Measurements from ENCODE around the gene PLEKHJ1.
A peak's percentile ranks its signal among the peaks of the same experiment; 100 is the strongest.

The PLEKHJ1 gene

DNA sequence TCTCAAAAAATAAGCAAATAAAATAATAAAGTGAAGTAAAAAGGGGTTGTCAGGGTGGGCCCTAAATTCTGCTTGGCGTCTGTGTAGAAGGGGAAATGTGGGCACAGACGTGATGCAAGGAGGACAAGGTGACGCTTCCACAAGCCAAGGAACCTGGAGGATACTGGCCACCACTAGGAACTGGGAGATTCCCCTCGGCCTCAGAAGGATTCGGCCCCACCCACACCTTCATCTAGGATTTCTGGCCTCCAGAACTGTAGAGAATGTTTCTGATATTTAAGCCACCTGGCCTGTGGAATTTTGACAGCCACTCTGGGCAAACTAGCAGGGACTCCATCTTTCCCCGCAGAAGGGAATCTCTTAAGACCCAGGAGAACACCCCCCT is 1.1 kb downstream of the PLEKHJ1 start:
- DNase-seq = no peak

DNA sequence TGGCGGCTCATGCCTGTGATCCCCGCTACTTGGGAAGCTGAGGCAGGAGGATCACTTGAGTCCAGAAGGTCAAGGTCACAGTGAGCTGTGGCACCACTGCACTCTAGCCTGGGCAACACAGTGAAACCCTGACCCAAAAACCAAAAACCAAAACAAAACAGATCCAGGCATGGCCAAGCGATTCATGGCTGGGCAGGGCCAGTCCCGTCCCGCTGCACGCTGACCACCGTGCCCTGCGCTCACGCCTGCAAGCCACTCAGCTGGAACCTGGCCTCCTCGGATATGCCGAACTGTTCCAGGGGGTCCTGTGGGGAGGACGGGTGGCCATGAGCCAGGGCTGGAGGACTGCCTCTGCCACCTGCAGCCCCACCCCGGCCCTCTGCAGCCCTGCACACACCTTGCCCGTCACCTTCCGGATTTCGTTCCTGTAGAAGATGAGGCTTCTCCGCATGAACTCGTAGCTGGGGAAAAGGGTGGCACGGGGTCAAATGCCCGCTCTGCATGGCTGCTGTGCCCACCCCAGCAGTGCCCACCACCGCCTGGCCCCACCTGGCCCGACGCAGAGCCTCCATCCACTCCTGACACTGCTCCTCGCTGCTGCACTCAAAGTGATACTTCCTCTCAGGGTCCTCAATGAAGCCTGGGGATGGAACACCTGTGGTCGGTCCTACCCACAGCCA is 2.4 kb downstream of the PLEKHJ1 start:
- no peak for DNase-seq

DNA sequence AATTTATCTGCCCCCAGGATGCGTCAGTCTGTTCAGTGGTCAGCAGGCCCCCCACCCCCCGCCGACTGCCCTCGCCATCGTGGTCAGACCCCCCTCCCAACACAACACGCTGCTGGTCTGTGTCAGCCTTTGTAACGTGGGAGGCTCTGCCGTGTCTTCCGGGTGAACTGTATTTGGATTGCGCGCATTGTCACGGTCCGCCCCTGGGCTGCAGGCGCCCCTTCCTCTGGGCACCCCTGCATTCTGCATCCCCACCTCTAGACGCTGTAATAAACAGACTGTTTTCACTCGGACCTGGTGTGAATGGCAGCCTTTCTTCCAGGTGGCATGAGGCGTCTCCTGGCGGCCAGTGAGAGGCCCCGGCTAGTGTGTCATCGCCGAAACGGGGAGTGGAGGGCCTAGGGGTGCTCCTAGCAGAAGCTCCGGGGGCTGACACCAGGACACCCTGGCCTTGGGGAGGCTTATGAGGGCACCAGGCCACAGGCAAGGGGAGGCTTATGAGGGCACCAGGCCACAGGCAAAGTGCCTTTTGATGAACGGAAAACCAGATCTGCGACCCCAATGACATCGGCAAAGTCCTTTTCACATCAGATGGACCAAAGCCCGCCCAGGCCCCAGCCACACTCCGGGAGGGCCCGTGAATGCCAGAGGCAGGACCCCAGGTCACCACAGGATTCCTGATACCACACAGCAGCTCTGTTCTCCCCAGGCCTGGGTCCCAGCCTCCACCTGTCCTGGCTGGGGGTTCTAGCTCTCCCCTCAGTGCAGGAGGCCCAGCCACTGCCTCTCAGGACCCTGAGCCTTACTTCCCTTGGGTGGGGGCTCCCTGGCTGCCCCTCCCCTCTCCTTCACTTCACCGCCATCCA is 3.6 kb downstream of the PLEKHJ1 start:
- no peak for DNase-seq

DNA sequence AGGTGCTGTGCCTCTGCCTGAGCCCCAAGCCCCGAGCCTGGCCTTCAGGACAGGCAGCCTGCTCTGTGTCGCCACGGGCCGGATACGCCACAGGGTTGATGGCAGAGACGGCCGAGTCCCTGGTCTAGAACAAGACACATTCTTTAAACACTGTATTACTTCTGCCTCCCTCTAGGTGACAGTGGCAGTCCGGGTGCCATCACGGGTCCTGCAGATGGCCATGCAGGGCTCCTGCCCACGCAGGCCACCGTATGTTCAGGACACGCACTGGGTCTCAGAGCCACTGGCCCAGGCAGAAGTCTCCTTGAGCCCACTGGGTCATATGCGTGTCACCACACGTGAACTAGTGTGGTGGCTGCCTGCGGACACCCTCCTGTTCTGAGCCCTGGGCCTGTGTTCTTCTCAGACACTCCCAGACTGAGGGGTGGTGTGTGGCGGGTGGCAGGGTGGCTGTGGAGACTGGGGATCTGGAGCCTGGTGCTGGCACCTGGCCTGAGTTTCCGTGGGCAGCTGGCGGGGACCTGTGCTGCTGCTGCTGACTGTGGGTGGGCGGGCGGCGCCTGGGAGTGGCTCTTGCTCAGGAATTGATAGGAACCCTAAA is 4.4 kb downstream of the PLEKHJ1 start:
- peak; percentile 14 for DNase-seq

DNA sequence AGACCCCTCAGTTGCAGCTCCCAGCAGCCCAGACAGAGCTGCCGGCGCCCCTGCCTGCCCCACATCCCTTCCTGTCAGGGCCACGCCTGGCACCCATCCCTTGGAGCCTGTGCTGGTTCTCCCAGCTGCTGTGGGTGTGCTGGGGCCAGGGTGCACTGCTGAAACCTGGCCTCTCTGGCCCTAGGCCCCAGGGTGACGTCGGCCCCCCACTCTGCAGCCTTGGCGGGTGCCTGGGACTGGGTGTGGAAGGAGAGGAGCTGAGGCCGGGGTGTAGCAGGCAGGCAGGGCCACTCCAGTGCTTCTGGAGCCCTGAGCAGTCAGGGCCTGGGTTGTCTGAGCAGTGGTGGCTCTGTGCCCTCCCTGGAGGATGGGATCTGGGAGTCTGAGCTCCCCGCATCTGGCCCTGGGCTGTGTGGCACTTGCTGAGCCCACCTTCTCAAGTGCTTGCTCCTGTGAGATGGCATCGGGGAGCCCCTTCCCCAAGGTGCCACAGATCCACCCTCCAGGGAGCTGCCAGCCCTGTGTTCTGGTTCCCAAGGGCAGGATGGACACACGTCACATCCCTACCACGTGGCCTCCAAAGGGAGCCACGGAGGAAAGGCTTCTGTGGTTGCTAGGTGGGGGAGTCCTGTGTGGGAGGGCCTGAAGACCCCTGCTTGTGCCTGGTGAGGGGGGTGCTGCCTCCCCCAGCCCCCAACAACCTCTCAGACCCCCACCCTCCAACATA is 5.2 kb downstream of the PLEKHJ1 start:
- DNase-seq = no peak

DNA sequence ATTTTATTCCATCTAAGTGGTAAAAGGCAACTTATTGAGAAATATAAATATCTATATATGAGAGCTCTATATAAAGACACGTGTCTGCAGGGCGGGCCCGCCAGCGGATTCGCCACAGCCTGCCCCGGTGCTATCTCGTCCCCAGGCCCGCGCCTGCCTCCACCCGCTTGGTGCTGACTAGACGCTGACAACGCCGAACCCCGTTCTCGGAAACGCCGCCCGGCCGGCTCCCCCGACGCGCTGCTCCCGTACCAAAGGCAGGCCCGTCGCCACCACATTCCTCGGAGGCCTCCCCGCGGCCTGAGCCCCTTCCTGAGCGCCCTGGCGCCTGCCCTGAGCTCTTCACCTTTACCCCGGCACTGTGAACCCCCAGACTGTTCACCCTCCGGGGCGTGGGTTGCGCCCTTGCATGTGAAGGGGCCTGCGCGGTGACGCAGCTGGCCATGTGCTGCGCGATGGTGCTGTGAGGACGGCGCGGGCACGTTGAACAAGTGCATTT is 6.0 kb downstream of the PLEKHJ1 start:
- no peak for DNase-seq

DNA sequence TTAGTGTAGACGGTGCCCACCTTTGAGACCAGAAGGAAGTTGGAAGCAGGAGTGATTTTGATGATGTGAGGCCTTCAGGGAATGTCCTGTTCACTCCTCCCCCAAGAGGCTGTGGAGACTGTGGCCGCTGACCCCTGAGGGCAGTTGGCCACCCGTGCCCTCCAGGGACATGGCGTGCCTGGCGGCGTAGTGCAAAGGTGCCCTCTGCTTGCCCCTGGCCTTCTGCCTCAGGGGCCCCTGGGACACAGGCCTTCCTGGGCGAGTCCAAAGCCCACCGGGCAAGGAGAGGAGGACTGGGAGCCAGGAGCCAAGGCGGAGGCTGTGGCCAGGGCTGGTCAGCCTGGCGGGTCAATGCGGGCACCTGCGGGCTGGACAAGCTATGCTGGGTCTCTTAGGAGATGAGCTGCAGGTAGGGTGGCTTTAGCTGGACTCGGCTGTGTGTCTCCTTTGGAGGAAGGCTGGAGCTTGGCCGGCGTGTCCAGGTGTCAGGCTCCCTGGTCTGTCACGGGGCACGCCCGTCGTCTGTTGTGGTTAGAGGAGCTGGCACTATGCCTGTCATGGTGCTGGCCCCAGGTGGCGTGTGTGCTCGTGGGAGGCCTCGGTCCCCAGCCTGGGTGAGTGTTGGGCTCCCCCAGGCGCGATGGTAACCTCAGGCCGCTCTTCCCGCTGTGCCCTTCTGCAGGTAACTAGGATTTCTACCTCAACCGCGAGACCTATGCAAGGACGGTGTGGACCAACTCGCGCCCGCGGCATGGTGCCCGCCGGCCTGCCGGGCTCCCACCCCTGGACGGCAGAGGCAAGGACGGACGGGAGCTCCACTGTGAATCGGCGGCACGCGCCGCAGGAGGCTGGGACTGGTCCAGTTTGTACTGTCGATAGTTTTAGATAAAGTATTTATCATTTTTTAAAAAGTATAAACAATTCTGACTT is 6.8 kb downstream of the PLEKHJ1 start:
- no peak for DNase-seq

DNA sequence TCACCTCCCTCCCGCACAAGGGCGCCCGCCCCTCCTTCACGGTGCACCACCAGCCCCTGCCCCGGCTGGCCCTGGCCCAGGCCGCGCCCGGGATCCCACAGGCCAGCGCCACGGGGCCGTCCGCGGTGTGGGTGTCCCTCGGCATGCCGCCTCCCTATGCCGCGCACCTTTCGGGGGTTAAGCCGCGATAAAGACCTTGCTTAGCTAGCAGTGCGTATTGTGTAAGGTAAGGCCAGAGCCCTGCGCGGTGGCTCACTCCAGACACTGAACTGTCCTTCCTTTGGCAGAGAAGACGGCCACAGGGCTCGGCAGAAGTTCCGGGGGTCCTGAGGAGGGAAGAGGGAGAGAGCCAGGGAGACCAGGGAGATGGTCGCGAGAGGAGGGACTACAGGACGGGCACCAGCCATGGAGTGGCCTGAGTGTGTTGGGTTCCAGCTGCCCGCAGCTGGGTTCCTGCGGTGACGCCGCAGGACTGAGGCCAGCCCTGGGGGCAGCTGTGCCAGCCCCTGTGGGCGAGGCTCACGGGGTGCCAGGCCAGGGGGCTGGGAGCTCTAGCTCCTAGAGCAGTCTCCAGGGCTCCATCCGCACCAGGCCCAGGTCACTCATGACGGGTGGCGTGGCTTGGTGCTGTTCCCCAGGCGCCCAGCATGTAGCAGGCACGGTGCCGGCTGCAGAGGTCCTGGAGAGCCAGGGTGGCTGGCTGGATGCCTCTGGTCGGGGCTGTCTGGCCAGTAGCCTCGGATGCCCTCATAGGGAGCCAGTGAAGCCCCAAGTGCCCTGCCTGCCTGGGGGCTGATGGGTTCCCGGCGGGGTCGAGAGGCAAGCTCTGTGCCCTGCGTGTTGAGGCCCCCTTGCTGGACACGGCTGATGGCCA is 7.7 kb downstream of the PLEKHJ1 start:
- no peak for DNase-seq

DNA sequence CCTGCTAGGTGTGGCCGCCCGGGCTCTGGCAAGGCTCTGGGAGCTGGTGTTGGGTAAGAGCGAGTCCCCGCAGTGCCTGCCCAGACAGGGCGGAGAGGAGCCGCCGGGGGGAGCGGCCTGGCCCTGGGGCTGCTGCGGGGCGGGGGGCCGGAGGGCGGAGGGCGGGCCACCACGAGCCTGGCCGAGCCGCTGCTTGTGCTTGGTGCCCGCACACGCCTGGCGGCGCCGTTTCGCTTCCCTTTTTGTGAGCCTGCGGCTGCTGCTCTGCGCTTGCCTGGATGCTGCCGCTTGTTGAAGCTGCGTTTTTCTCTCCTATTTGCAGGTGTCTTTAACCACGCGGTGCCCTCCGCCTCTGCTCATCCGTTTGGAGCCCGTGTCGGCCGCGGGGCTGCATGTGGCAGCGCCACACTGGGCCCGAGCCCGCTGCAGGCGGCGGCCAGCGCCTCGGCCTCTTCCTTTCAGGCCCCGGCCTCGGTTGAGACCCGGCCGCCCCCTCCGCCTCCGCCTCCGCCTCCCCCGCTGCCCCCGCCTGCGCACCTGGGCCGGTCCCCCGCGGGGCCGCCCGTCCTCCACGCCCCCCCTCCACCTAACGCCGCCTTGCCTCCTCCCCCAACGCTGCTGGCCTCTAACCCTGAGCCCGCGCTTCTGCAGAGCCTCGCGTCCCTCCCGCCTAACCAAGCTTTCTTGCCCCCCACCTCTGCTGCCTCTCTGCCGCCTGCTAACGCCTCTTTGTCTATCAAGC is 8.5 kb downstream of the PLEKHJ1 start:
- no peak for DNase-seq

DNA sequence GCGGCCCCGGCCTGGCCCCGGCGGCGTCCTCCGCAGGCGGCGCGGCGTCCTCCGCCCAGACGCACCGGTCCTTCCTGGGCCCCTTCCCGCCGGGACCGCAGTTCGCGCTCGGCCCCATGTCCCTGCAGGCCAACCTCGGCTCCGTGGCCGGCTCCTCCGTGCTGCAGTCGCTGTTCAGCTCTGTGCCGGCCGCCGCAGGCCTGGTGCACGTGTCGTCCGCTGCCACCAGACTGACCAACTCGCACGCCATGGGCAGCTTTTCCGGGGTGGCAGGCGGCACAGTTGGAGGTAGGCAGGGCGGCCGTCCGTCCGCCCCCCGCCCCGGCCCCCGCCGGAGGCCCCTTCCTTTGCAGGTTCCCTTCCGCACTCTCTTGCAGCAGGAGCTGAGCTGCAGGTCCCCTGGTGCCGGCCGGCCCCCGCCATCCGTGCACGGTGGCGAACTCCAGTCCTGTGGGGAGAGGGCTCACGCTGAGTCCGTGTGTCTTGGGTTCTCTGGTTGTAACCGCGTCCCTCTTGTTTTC is 9.2 kb downstream of the PLEKHJ1 start:
- DNase-seq = no peak

DNA sequence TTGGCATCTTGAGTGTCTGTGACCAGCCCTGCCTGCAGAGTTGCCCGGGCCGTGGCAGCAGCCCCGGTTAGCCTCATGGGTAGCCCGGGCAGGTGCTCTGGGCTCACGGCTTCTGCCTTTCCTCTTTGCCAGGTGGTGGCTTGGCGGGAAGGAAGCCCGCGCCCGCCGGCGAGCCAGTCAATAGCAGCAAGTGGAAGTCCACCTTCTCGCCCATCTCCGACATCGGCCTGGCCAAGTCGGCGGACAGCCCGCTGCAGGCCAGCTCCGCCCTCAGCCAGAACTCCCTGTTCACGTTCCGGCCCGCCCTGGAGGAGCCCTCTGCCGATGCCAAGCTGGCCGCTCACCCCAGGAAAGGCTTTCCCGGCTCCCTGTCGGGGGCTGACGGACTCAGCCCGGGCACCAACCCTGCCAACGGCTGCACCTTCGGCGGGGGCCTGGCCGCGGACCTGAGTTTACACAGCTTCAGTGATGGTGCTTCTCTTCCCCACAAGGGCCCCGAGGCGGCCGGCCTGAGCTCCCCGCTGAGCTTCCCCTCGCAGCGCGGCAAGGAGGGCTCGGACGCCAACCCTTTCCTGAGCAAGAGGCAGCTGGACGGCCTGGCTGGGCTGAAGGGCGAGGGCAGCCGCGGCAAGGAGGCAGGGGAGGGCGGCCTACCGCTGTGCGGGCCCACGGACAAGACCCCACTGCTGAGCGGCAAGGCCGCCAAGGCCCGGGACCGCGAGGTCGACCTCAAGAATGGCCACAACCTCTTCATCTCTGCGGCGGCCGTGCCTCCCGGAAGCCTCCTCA is 9.9 kb downstream of the PLEKHJ1 start:
- DNase-seq = no peak

DNA sequence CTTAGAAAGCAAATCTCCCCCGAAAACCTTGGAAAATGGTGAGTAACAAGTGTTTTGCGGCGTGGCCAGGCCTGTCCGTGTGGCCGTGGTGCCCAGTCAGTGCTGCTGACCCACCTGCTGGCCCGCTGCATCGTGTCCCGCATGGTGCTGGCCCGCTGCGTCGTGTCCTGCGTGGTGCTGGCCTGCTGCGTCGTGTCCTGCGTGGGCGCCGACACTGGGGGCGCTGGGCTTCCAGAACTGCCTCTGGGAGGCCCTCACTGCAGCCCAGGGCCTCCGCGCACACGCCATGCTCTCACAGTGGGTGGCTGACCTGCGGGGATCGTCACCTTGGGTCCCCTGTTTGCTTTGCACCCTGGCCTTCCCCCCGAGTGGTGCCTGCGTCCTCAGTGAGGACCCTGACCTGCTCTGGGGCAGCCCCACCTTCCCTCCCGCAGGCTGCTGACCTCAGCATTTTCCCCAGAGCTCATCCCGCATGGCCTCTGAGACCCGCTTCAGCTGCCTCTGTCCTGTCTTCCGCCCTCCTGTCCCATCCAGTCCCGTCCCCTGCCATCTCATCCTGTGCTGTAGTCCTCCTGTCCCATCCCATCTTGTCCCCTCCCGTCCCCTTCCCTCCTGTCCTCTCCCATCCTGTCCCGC is 10.6 kb downstream of the PLEKHJ1 start:
- DNase-seq = no peak

DNA sequence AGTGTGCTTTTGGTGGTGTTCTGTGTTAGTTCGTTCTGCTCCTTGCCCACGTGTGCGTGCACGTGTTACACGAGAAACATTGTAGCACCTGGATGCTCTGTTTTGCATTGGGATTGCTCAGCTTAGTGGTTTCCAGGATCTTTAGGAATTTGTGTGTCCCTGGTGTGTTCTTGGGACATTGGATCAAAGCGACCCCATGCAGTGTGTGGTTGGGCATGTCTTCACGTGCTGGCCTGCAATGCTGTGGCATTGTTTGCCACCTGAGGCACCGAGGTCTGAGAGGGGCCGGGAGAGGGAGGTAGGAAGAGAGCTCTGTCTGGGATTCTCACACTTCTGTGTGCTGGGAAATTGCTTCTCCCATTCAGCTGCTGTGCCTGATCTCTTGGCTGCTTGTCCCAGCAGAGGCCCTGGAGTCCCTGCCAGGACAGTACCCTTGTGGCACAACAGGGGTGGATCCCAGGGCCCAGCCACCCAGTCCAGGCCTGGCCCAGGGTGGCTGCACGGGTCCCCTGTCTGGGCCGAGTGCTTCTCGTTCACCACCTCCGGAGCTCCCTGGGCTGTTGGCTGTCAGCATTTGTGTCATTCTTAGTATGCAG is 11.3 kb downstream of the PLEKHJ1 start:
- DNase-seq = no peak

DNA sequence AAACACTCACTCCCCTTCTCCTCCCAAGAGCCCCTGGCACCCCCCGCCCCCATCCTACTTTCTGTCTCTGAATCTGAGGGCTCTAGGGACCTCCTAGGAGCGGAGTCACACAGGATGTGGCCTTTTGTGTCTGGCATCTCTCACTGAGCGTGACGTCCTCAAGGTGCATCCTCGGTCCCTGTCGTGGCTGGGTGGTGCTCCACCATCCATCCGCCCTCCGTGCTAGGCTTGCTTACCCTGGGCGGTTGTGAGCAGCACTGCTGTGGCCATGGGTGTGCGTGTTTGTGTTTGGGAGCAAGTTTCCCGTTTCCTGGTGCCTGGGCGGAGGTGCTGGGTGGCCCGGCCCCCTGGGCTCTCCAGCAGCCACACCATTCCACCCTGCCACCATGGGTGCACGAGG is 12.2 kb downstream of the PLEKHJ1 start:
- no peak for DNase-seq

DNA sequence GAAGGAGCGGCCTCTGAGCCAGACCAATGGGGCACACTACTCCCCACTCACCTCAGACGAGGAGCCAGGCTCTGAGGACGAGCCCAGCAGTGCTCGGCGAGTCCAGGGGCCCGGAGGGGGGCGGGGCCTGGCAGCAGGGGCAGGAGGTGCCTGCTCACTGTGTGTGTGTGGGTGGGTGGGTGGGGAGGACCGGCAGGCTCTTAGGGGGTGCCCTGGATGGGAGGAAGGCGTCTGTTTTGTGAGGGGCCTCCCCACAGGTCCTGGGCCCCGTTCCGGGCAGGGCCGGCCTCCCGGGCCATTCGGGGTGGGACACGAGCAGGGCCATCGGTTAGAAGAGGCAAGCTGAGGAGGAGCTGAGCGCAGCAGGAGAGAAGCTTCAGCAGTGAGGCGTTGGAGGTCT is 12.7 kb downstream of the PLEKHJ1 start:
- DNase-seq = no peak

DNA sequence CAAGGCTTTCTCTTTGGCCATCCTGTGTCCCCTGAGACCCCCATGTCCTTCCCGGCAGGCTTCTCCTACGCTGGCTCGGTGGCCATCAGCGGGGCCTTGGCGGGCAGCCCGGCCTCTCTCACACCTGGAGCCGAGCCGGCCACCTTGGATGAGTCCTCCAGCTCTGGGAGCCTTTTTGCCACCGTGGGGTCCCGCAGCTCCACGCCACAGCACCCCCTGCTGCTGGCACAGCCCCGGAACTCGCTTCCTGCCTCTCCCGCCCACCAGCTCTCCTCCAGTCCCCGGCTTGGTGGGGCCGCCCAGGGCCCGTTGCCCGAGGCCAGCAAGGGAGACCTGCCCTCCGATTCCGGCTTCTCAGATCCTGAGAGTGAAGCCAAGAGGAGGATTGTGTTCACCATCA is 14.2 kb downstream of the PLEKHJ1 start:
- no peak for DNase-seq

DNA sequence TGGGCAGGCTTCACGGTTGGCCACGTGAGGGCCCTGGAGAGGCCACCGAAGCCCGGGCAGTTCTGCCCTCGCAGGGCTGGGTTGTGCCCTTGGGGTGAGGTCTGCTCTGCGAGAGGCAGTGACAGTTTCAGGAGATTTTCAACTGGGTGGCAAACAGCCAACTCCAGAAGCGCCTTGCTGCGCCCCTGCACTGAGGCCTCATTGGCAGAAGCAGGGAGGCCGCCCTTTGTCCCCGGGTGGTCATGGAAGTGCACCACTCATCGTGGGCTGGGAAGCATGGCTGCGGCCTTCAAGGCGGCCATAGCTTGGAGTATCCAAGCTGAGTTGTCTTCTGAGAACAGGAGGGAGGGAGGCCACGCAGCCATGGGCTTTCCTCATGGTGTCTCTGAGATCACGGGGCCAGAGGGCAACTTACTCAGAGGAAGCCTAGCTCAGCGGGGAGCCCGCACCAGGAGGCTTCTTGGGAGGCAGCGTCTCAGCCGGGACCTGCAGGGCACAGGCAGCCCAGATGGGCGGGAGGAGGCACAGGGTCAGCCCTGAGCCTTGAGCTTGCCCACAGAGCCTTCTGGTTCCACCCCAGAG is 14.8 kb downstream of the PLEKHJ1 start:
- no peak for DNase-seq

DNA sequence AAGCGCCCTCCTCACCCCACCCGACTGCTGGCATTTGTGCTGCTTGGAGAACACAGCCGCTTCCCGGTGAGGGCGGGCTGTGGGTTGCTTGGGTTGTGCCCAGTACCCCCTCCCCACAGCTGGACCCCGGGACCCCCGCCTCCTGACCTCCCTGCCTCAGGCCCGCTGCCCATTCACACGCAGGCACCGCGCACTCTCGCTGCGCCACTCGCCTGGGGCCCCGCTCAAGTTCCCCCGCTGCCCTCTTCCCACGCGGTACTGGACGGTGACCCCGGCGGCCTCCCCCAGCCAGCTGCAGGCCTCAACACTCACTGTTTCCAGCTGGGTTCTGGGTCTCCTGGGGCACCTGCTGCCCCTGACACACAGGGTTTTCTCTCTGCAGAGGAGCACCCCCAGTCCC is 16.4 kb downstream of the PLEKHJ1 start:
- no peak for DNase-seq

Measured in NCI-H2171 treated with DMSO at 0.1 percent for 48 hours (cell line).